GM21381 (cell line): ENCODE data around the gene INCA1.

Experiments
- ATAC-seq: cut with Tn5 transposase; IDR thresholded peaks from one replicate; pipeline ENCODE4 v1.9.1; 2021; ENCODE audit warnings: mild to moderate bottlenecking, moderate library complexity; ENCODE audit not compliant: unreplicated experiment

The INCA1 gene

GRCh38 chr17:5011928-5012327 lies 14.6 kb upstream of the INCA1 start:
- ATAC-seq: peak; percentile 63

- ATAC-seq: no peak
Measured at GRCh38 chr17:5003214-5003867, 6.0 kb upstream of the INCA1 start.

DNA sequence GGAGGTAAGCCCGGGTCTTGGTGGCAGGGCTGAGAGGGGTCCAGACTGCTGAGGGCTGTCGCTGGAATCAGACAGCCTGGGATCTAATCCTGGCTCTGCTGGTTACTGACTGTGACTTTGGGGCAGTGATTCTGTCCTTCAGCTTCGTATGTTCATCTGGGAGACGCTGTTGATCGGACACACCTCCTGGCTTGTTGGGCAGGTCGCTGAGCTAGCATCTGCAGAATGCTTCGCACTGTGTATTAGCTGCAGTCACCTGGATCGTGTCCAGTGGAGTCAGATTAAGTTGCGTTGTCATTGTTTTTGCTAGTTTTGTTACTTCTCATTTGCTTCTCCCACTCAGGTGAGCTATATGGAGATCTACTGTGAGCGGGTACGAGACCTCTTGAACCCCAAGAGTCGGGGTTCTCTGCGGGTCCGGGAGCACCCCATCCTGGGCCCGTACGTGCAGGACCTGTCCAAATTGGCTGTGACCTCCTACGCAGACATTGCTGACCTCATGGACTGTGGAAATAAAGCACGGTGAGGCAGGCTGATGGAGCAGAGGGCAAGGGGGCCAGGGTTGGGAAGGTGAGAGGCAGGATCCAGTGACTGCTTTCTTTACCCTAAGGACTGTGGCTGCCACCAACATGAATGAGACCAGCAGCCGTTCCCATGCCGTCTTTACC lies 4.9 kb upstream of the INCA1 start:
- ATAC-seq: no peak

DNA sequence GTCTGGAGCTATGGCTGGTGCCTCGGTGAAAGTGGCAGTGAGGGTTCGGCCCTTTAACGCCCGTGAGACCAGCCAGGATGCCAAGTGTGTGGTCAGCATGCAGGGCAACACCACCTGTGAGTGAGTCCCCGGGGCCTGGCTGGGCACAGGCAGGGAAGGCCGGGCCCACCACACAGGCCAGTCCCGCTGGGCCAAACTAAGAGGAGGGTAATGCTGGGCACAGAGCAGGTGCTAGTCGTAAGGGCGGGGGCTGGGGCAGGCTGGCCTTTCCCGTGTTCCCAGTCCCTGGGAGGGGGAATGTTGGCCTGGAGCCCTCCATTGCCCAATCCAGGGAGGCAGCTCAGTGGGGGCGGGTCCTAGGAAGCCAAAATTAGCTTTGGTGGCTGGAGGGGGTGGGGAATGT lies 2.9 kb upstream of the INCA1 start:
- no peak for ATAC-seq

GRCh38 chr17:4999430-5000093 lies 2.2 kb upstream of the INCA1 start:
- no peak for ATAC-seq

DNA sequence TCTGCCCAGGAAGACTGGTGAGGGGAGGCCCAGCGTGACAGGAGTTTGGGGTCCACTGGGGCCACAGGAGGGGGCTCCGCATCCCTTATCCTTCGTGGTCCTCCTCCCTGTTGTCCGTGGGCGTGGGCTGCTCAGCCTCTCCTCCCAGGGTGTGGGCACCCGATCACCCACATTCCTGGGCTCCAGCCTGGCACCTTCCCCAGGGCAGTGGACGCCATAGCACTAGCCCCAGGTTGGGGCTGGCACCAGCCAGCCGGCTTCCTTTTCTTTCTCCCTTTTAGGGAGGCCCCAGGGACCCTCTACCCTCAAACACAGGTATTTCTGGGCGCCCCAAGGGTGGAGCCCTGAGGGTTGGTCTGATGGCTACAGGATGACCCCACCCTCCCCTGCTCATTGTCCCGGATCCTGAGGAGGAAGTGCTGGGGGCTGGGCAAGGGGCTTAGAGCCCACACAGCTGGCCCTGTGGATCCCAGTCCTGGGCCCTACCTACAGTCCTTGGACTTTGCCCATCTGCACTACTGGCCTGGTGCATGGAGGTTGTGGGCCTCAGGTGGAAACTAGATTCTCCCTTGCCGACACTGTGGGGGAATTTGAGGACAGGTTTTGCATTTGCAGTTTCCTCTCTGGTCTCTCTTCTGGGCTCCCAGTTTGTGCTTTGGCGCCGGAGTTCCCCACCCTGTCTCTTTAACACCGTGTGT lies 1.6 kb upstream of the INCA1 start:
- no peak for ATAC-seq

DNA sequence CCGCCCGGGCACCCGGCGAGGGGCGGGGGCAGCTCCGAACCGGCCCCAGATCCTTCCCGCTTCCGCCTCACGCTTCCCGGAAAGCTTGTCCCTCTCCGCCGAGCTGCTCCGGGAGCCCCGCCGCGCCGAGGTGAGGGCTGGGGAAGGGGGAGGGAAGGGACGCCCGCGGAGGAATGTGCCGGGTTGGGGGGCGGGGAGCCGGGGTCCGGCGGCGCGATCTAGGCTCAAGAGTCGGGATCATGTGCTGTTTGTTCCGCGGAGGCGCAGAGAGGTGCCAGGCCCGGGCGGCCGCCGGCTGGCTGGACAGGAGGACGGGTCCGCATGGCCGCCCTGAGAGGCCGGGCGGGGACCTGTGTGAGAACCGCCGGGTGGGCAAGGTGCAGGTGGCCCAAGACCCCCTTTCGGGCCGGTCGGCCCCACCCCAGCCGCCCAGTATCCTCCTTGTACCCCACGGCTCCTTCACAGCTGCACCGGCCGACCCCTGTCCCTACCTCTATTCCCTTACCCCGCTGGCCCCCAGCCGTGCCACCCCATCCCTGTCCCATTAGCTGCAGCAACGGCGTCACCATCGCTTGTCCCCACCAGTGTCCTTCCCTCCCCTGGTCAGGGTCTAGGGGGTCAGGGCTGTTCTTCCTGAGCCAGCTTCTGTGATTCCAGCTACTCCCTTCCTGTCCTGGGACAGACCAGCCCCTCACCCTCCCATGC lies 857 bp upstream of the INCA1 start:
- peak; percentile 5 for ATAC-seq

GRCh38 chr17:4994081-4994595 lies 3.2 kb downstream of the INCA1 start:
- no peak for ATAC-seq

DNA sequence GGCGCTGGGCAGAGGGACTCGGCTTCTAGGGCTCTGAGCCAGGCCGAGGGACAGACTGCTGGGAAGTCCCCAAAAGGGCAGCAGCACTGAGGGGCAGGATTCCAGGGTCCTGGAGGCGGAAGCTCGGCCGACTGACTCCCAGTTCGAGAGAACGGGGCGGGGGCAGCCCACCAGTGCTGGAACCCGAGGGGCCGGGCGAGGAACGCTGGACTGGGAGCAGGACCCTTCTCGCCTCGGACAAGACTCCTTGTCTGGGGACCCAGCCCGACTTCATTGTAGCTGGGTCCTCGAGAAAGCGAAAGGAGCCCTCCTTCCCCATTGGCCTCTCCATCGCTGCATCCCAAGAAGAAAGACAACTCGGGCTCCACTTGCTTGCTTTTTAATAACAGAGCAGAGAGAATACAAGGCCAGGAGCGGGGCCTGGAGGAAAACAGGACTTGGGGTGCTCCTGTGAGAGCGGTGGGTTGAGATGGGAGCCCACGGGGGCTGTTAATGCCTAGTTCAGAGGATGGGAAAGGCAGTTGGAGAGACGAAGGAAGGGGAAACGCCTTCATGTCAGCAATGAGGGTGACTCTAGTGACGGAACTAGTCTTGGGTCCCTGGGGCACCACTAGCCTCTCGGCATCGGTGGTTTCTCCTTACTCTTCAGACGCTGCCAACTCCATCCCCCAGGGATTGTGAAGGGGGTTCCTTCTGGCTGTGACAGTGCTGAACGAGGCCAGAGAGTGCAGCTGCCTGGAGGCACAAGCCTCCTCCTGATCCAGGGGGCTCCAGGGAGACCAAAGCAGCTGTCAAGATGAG lies 9.4 kb downstream of the INCA1 start:
- peak; percentile 17 for ATAC-seq

- ATAC-seq: peak; percentile 59
Measured at GRCh38 chr17:4986951-4987766, 10.2 kb downstream of the INCA1 start, which contains the start of gene CAMTA2. Gene CAMTA2 (minus strand): TSS chr17:4987675. CDS start chr17:4986222, 1,453 bp downstream.

DNA sequence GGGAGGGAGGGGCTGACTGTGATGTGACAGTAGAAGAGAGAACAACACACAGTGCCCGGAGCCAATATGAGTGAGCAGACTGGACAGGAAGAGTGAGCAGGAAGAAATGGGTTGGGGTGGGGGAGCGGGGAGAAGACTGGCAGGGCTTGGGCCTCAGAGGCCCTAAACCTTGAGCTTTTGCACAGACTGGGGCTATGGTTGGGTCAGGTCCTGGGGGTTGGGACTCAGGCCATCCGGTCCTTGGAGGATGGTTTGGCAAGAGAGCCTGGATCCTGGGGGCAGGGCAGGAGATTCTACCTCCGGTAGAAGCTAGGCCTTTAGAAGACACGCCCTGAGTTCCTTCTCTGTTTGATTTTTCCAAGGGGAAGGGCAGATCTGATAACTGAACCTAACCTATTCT lies 10.9 kb downstream of the INCA1 start:
- ATAC-seq: no peak

DNA sequence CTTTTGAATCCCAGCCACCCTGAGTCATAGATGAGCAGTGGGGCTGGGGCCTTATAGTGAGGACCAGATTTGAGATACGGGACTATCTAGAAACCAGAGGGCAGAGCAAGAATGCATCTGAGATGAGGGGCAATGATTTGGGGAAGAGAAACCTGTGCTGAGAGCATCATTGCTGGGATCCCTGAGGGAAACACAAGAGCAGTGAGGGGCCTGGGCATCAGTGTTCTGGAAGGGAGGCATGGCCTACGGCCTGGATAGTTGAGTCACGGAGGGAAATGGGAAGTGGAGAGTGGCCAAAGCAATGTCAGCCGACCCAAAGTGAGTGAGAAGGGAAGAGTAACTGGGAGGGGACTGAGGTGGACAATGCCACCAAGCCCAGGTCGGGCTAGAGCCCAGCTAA lies 15.0 kb downstream of the INCA1 start:
- ATAC-seq: no peak

DNA sequence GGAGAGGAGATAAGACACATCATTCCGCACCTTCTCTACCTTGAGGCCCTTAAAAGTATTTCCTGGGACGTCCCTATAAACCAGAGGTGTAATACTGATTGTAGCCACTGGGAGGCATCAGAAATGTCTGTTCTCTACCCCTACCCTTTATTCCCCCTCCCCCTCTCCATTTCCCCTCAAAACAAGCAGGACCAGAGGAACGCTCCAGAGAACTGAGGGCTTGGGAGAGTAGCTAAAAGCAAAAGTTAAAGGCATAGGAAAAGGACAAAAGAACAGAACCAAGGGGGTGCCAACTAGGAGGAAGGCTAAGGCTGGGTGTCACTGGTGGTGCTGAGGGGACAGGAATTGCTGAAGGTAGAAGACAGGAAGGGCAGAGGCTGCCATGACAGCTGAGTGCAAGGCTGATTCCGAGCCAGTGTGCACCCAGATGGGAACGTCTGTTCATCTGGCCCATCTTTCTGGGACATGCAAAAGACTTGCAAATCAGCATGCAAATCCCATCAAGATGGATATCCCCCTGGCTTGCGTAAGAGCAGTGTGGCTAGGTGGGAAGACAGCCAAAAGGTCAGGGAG lies 16.6 kb downstream of the INCA1 start:
- ATAC-seq: no peak

GRCh38 chr17:4978726-4979125 lies 18.6 kb downstream of the INCA1 start:
- ATAC-seq: no peak

DNA sequence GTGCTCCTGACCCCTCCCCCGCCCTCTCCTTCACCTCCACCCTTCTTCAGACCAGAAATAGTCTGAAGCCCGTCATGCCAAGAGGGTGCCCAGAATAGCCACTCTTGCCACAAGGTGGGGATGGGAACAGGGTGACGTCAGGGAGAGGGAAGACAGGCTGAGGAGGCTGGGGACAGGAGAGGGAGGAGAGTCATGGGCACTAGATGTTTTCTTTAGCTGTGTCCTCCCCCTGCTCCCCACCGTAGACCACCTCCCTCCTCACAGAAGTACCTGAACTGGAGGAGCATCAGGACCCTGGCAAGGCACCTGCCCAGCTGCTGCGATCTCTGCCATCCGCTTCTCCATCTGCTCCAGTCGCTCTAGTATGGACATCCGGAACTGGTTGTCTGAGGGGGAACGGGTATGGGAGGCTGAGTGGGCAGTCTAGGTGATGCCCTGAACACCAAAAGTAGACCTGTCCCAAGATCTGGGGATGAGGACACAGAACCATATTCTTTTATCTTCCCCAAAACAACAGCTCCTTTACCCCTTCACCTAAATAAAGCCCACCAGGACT lies 23.1 kb downstream of the INCA1 start:
- no peak for ATAC-seq

GRCh38 chr17:4973256-4974114 lies 23.8 kb downstream of the INCA1 start:
- no peak for ATAC-seq

- no peak for ATAC-seq
Measured at GRCh38 chr17:4972752-4973151, 24.6 kb downstream of the INCA1 start.
